HG03064 (cell line): ENCODE measurements around the gene PRPF19.
A peak's percentile ranks its signal among the peaks of the same experiment; 100 is the strongest.

Source experiments
- ATAC-seq: cut with Tn5 transposase; IDR thresholded peaks from one replicate; pipeline ENCODE4 v1.9.1; 2021; ENCODE audit warnings: low read depth; ENCODE audit not compliant: unreplicated experiment

Gene PRPF19

GRCh38 chr11:60906132-60906972 lies at the start of gene PRPF19:
PRPF19 (minus strand) TSS chr11:60906585; CDS start chr11:60906382, 203 bp downstream.
- peak; percentile 66 for ATAC-seq

DNA sequence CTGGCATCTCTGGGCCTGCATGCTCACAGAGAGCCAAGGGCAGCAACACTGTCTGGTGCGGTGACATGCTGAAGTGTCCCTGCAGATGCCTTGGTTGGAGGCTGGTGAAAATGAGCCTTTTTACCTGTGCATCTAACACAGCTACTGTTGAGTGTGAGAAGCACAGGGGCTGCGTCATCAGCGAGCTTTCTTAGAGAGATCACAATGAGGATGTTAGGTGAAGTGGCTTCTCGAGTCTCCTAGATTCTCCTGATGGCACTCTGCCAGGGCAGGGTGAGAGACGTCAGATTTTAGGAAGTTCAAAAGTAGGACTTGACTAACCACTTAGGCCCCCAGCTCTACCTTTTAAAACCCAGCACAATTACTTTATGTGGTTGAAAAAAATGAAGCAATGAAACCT lies 49.2 kb upstream of the PRPF19 start:
- ATAC-seq: no peak

DNA sequence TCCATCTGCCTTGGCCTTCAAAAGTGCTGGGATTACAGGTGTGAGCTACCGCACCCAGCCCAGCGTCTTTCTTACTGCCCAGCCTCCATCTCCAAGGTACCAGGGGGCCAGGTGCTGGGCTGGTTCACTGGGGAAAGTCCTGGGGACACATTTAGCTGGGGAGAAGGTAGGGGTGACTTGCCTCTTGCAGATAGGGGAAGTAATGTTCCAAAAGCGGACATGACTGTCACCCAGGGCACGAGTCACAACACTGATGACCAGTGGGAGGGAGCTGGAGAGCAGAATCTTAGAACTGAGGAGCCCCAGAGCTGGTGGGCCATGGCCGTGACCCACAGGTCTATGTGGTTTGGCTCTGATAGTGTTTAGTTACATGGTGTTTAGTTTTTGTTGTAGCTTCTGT lies 48.0 kb upstream of the PRPF19 start:
- ATAC-seq: no peak

DNA sequence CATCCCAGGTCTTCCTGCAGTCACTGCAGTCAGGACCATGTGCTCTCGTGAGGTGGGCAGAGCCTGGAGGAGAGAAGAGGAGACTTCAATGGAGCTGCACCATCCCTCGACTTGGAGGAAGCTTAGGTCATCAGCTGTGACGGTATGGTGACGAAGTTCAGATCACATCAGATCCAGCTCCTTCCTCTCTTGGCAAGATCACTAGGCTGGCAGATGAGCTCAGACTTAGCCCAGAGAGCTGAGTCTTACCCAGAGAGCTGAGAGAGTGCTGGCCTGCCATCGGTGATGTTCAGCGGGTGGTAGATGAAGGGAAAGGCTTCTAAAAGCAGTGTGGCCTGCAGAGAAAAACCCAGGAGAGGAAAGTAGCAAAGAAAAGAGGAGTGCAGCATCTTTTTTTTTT lies 47.4 kb upstream of the PRPF19 start:
- no peak for ATAC-seq

- ATAC-seq: peak; percentile 18
Measured at GRCh38 chr11:60952742-60953170, 46.4 kb upstream of the PRPF19 start.

DNA sequence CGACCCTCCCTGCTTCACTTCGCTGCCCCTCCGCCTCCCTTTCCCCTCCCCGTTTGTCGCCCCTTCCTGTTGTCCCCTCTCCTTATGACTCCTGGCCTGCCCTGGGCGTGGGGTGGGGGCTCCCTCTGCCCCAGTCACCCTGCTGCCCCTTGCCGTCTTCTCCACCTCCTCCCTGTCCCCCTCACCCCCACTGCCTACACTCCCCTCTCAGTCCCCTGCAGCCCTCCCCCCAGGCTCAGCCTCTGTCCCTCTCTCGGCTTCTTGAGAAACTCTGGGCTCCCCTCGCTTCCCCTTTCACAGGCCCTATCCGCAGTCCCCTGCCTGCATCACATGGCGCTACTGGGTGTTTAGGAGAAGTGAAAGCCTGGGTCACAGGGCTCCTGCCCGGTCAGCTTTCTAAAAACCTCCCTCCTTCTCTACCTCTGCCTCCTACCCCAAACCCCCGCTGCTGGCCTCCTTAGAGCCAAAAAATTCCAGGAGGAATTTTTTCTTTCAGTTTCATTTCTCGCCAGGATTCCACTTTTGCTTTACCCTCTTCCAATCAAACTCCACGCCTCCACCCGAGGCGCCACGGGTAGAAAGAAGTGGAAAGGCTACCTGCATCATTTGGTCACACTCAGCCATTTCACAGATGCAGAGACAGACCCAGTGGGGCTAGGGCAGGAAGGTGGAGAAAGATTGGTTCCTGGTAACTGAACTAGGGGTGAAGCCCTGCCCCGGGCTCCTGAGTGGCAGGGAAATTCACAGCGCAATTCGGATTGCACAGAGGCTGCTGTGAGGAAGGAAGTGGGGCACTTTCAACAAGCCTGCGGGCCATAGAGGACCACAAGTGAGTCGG lies 45.7 kb upstream of the PRPF19 start, which contains the start of gene SLC15A3:
SLC15A3 (minus strand) TSS at position 273 of the 838 bp plus-strand sequence. CDS start 625 bp downstream, outside the sequence.
- peak; percentile 77 for ATAC-seq

DNA sequence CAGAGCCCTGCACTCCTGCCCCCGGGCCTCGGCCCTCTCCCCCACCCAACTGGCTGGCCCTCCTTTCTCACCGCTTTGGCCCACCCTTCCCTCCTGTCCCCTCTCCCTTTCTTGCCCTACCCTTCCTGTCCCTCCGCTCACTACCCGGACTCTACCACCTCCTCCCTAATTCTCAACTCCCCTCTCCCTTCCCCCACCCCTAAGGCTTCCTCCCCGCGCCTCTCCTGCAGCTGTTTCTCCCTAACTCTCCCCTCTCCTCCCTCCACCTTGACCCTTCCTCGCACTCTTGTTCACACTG lies 45.2 kb upstream of the PRPF19 start:
- ATAC-seq: peak; percentile 9

DNA sequence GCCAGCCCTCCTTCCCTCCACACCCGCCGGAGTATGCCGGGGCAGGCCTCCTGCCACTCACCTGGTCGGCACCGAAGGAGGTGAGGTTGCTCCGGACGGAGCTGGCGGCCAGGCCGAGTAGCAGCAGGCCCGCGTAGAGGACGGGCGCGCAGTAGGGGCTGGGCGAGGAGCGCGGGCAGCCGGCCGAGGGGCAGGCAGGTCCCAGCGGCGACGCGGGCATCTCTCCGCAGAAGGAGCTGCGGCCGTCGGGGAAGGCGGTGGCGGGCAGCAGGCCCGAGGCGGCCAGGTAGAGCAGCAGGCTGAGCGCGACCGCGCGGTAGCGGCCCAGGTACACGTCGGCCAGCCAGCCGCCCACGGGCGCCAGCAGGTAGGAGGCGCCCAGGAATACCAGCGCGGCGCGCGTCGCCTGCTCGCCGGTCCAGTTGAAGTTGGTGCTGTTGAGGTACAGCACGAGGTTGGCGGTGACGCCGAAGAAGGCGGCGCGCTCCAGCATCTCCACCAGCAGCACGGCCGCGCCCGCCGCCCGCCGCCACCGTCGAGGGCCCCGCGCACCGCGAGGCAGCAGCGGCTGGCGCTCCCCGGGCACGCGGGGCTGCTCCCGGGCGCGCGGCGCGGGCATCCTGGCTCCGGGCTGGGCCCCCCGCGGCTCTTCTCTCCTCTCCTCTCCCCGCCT lies 44.7 kb upstream of the PRPF19 start:
- ATAC-seq: peak; percentile 18

- ATAC-seq: no peak
Measured at GRCh38 chr11:60950024-60950423, 43.6 kb upstream of the PRPF19 start.

DNA sequence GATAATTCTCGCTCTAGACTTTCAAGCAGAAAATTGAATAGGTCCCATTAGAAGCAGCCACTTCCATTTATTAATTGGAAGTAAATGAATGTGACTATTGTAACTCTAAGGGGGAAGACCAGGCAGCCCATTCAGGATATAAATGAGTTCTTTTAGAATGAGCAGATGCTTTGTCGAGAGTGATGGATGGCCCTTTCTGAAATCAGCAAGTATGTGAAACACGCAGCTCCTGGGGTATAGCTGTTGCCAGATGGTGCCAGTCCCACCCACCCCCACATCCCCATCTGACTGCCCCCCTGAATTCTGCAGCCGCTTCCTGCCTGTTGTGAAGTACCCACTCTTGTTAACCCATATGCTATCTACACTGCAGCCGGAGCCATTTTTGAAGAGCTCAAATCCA lies 41.9 kb upstream of the PRPF19 start:
- ATAC-seq: no peak

DNA sequence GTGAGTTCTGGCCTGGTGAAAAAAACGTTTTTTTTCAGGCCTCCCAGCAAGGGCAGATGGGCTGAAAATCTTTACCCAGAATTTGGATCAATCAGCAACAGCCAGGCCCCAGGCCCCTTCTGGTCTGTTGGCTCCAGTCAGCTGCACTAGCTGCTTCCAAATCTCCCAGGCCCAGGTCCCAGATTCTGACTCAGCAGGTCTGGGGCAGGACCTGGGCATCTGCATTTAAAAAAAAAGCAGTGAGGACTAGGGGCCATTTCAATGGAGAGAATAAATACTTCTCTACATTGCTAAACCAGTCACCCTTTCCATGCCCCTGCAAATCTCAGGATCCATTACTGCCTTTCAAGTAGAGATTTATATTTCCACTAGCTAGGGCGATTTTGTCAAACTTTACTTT lies 41.3 kb upstream of the PRPF19 start:
- no peak for ATAC-seq

GRCh38 chr11:60946601-60947264 lies 40.3 kb upstream of the PRPF19 start:
- ATAC-seq: no peak

- no peak for ATAC-seq
Measured at GRCh38 chr11:60945295-60945667, 38.9 kb upstream of the PRPF19 start.

- ATAC-seq: no peak
Measured at GRCh38 chr11:60944490-60945294, 38.3 kb upstream of the PRPF19 start.

- no peak for ATAC-seq
Measured at GRCh38 chr11:60942970-60943565, 36.7 kb upstream of the PRPF19 start.

GRCh38 chr11:60942219-60942618 lies 35.8 kb upstream of the PRPF19 start:
- ATAC-seq: no peak

- ATAC-seq: no peak
Measured at GRCh38 chr11:60941371-60942119, 35.2 kb upstream of the PRPF19 start.

DNA sequence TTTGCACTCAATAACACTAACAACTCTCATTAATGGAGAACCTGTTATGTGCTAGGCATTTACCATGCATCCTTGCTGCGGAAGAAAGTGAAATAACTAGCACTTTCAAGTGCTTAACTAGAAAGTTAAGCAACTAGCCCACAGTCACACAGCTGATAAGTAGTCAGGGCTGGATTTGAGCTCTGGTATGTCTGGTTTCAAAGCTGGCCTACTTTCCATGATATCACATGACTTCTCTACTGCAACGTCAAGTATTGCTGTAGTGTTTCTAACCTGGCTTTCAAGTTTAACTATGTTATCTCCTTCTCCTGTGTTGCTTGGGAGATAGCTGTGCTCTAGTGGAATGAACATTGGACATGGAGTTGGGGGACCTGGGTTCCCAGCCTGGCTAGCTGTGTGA lies 33.5 kb upstream of the PRPF19 start:
- no peak for ATAC-seq

DNA sequence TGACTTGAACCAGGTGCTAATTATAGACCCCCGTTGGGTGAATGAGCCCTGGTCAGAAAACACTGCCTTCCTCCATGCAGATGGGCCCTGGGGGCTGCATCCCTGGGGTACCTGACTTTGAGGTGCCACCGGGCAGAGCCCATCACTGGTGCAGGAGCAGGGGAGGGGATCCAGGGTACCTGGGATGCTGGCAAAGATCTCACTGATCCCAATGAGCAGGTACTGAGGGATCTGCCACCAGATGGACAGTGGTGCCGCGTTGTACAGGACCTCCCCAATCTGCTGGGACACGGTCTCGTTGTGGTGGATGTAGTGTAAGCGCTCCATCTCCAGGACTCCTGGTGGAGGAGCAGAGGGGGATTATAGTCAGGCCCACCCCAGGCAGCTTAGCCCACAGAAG lies 32.9 kb upstream of the PRPF19 start:
- ATAC-seq: no peak
